Mucosa of rectum (tissue), 2 donors: ENCODE results near the gene UBASH3A.

ENCODE experiments used
- H3K27ac ChIP-seq, 2 donors: one replicate each; pipeline ENCODE4 v1.7.0; 2013; ENCODE audit warnings: inconsistent platforms in 2 of 2, low read depth in 2 of 2, low read length in 2 of 2
- H3K27me3 ChIP-seq, 2 donors: one replicate each; pipeline ENCODE4 v1.7.0; 2013; ENCODE audit warnings: low read length in 2 of 2; ENCODE audit not compliant: control insufficient read depth in 2 of 2, insufficient read depth in 2 of 2
- H3K36me3 ChIP-seq, 2 donors: one replicate each; pipeline ENCODE4 v1.7.0; 2013; ENCODE audit warnings: low read length in 2 of 2; ENCODE audit not compliant: control insufficient read depth in 2 of 2, insufficient read depth in 2 of 2
- H3K4me1 ChIP-seq, 2 donors: one replicate each; pipeline ENCODE4 v1.7.0; 2013; ENCODE audit warnings: low read length in 2 of 2, mild to moderate bottlenecking in 1 of 2; ENCODE audit not compliant: control insufficient read depth in 2 of 2, insufficient read depth in 2 of 2
- H3K4me3 ChIP-seq, 2 donors: one replicate each; pipeline ENCODE4 v1.7.0; 2013; ENCODE audit warnings: low read length in 2 of 2
- H3K9ac ChIP-seq, 2 donors: one replicate each; pipeline ENCODE4 v1.7.0; 2013; ENCODE audit warnings: low read length in 2 of 2, low read depth in 1 of 2, mild to moderate bottlenecking in 1 of 2
- H3K9me3 ChIP-seq, 2 donors: one replicate each; pipeline ENCODE4 v1.7.0; 2013; ENCODE audit warnings: low read length in 2 of 2; ENCODE audit not compliant: control insufficient read depth in 2 of 2
- donor health status: healthy.
- donor health status: Normal muscosa, but diverticular disease.

UBASH3A gene

GRCh38 chr21:42381347-42381984 is 22.2 kb upstream of the UBASH3A start:
- Histone ChIP-seq H3K4me3 (no peak overlapping the region), H3K27ac (no peak overlapping the region), H3K36me3 (no peaks in the 10 kb centered on the region), H3K4me1 (peaks cover 14 to 39% of the 10 kb centered on the region in 2 donors), H3K27me3 (peaks cover 0 to 3% of the 10 kb centered on the region in 2 donors), H3K9me3 (peaks cover 0 to 4% of the 10 kb centered on the region in 2 donors), H3K9ac (no peak overlapping the region)

- peaks cover 11 to 31% of the 10 kb centered on the region in 2 donors for H3K4me1 ChIP-seq
- H3K9me3 ChIP-seq = peaks cover 0 to 4% of the 10 kb centered on the region in 2 donors
- H3K9ac ChIP-seq = no peak overlapping the region
- H3K36me3 ChIP-seq = no peaks in the 10 kb centered on the region
- H3K4me3 ChIP-seq = no peak overlapping the region
- H3K27me3 ChIP-seq = no peaks in the 10 kb centered on the region
- H3K27ac ChIP-seq = no peak overlapping the region
These were observed 20.8 kb upstream of the UBASH3A start for GRCh38 chr21:42382915-42383314.

GRCh38 chr21:42383331-42383730 is 20.4 kb upstream of the UBASH3A start:
- peak overlapping the region in 1 of 2 donors; percentile 50 for H3K9ac ChIP-seq
- H3K9me3 ChIP-seq = peaks cover 0 to 4% of the 10 kb centered on the region in 2 donors
- H3K4me1 ChIP-seq = peaks cover 11 to 29% of the 10 kb centered on the region in 2 donors
- peak overlapping the region; percentile 45 to 72 for H3K27ac ChIP-seq
- H3K27me3 ChIP-seq = no peaks in the 10 kb centered on the region
- H3K4me3 ChIP-seq = no peak overlapping the region
- H3K36me3 ChIP-seq = no peaks in the 10 kb centered on the region

GRCh38 chr21:42384156-42384945 is 19.4 kb upstream of the UBASH3A start:
- Histone ChIP-seq H3K4me3 (no peak overlapping the region), H3K36me3 (no peaks in the 10 kb centered on the region), H3K27me3 (no peaks in the 10 kb centered on the region), H3K9me3 (peaks cover 0 to 4% of the 10 kb centered on the region in 2 donors), H3K27ac (peak overlapping the region; percentile 72 to 85), H3K4me1 (peaks cover 16 to 30% of the 10 kb centered on the region in 2 donors), H3K9ac (peak overlapping the region in 1 of 2 donors; percentile 50)

DNA sequence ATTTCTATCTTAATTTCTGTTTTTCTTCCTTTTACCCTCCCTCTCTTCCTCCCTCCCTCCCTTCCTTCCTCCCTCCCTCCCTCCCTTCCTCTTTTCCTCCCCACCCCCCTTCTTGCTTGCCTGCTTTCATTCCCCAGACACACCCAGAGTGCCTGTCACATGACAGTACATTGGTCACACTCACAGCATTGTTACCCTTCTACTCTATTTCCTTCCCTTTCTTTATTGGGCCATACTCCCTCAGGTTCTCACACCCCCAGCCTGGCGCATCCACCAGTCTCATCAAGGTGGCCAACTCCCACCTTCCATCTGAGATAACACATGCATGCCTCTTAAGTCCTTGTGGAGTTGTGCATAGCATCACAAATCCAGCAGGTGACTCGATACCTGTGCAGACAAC is 18.7 kb upstream of the UBASH3A start:
- Histone ChIP-seq H3K27me3 (no peaks in the 10 kb centered on the region), H3K36me3 (no peaks in the 10 kb centered on the region), H3K27ac (peak overlapping the region; percentile 46 to 85), H3K9ac (no peak overlapping the region), H3K4me3 (no peak overlapping the region), H3K4me1 (peaks cover 21 to 35% of the 10 kb centered on the region in 2 donors), H3K9me3 (peaks cover 0 to 4% of the 10 kb centered on the region in 2 donors)

- no peaks in the 10 kb centered on the region for H3K36me3 ChIP-seq
- H3K9ac ChIP-seq = no peak overlapping the region
- no peak overlapping the region for H3K4me3 ChIP-seq
- H3K9me3 ChIP-seq = peaks cover 0 to 4% of the 10 kb centered on the region in 2 donors
- H3K27me3 ChIP-seq = no peaks in the 10 kb centered on the region
- peaks cover 21 to 35% of the 10 kb centered on the region in 2 donors for H3K4me1 ChIP-seq
- H3K27ac ChIP-seq = peak overlapping the region; percentile 46 to 74
These were observed 18.1 kb upstream of the UBASH3A start for GRCh38 chr21:42385619-42386018.

DNA sequence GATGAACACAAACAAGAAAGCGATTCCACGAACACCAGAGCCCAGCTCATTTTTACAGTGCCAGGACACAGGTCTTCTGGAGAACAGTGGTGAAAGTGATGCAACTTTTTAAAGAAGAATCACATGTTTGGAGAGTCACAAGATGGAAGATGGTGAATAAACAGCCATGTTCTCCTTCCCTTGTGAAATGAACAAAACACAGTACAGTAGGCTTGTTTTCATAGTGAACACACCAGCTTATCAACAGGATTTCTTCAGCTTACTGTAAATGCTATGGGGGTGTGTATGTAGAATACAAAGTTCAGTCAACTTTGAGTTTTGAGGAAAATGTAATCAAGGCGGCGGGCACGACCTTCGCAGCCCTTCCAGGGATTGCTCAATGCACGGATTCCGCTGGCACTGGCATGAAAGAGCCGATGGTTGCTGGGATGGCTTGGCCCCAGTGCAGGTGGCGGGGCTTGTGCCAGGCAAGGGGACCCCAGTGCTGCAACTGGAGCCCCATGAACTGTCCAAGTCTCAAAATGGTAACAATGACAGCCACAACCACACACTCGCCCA is 17.6 kb upstream of the UBASH3A start:
- H3K4me3 ChIP-seq = no peak overlapping the region
- H3K4me1 ChIP-seq = peaks cover 21 to 35% of the 10 kb centered on the region in 2 donors

DNA sequence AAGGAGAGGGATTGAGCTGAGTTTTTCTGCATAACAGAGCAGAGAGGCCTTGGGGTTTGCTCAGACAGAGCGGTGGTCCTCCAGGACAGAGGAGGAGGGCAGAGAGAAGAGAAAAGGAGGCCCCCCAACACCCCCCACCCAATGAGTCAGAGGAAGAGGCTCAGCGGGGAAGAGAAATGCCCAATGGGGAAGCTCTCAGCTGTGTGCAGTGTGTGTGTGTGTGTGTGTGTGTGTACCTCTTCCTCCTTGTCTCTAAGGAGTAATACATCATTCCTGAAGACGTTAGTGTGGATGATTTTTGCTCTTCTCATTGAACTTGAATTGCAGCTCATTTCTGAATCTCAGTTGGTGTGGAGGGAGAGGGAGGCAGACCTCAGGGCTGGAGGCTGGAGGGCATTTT is 16.5 kb upstream of the UBASH3A start:
- Histone ChIP-seq H3K27ac (no peak overlapping the region), H3K27me3 (no peaks in the 10 kb centered on the region), H3K4me3 (no peak overlapping the region), H3K9ac (no peak overlapping the region), H3K9me3 (peaks cover 0 to 2% of the 10 kb centered on the region in 2 donors), H3K4me1 (peaks cover 21 to 35% of the 10 kb centered on the region in 2 donors), H3K36me3 (no peaks in the 10 kb centered on the region)

More for the DNA sequence above, 17.6 kb upstream of the UBASH3A start:
- Histone ChIP-seq H3K9ac (no peak overlapping the region), H3K27ac (peak overlapping the region; percentile 46 to 74), H3K36me3 (no peaks in the 10 kb centered on the region), H3K9me3 (peaks cover 0 to 4% of the 10 kb centered on the region in 2 donors), H3K27me3 (no peaks in the 10 kb centered on the region)

GRCh38 chr21:42387843-42388340 is 15.8 kb upstream of the UBASH3A start:
- Histone ChIP-seq H3K9ac (no peak overlapping the region), H3K36me3 (no peaks in the 10 kb centered on the region), H3K4me1 (peaks cover 21 to 35% of the 10 kb centered on the region in 2 donors), H3K9me3 (no peaks in the 10 kb centered on the region), H3K27ac (no peak overlapping the region), H3K4me3 (no peak overlapping the region), H3K27me3 (no peaks in the 10 kb centered on the region)
